ENCODE data around the gene RALGAPA2. TPM values are rescaled to one million over a fixed set of nuclear protein-coding genes. Genes with fewer than 3 reads are reported as not detected.

The RALGAPA2 gene
- polyA plus RNA-seq, 1 donor from 2014 or later, result 21.8 TPM

- Histone ChIP-seq H3K27ac (ENCODE audit: low read length) (no peak overlapping the region), H3K4me3 (ENCODE audit: low read length) (no peak overlapping the region), H3K4me2 (ENCODE audit: low read length) (no peak overlapping the region), H4K20me1 (ENCODE audit: insufficient read depth) (no peaks in the 10 kb centered on the region), H3K79me2 (replicated peaks; ENCODE audit: insufficient read depth, low read length) (no peaks in the 10 kb centered on the region), H3K9ac (ENCODE audit: low read length) (no peak overlapping the region), H2AFZ (ENCODE audit: low read depth, low read length) (no peak overlapping the region), H3K27me3 (ENCODE audit: insufficient read depth, low read depth, low read length) (no peaks in the 10 kb centered on the region), H3K36me3 (ENCODE audit: insufficient read depth, low read length) (peaks cover 4% of the 10 kb centered on the region), H3F3A (ENCODE audit: insufficient read depth, low read length, poor library complexity, severe bottlenecking) (no peaks in the 10 kb centered on the region), H3K9me2 (ENCODE audit: insufficient read depth, low read length) (no peaks in the 10 kb centered on the region), H3K9me3 (ENCODE audit: low read length) (no peaks in the 10 kb centered on the region)
- no peak for TF ChIP-seq RAD21 (conservative IDR thresholded peaks at IDR 0.05)
- no peak for TF ChIP-seq POLR2AphosphoS5 (IDR thresholded peaks at IDR 0.05)
- TF ChIP-seq REST (IDR thresholded peaks at IDR 0.05; ENCODE audit: borderline replicate concordance), result no peak
- TF ChIP-seq MXI1 (conservative IDR thresholded peaks at IDR 0.05; ENCODE audit: poor library complexity, severe bottlenecking), result no peak
- TF ChIP-seq SMC3 (conservative IDR thresholded peaks at IDR 0.05; ENCODE audit: poor library complexity), result no peak
- no peak for TF ChIP-seq EP300 (conservative IDR thresholded peaks at IDR 0.05; ENCODE audit: poor library complexity, severe bottlenecking)
Measured at GRCh38 chr20:20462185-20462584, 250.3 kb downstream of the RALGAPA2 start.

GRCh38 chr20:20461551-20461950 lies 250.9 kb downstream of the RALGAPA2 start:
- H2AFZ ChIP-seq (ENCODE audit: low read depth, low read length), result no peak overlapping the region
- H3K9me3 ChIP-seq (ENCODE audit: low read length), result no peaks in the 10 kb centered on the region
- no peaks in the 10 kb centered on the region for H3K9me2 ChIP-seq (ENCODE audit: insufficient read depth, low read length)
- no peaks in the 10 kb centered on the region for H3K79me2 ChIP-seq (replicated peaks; ENCODE audit: insufficient read depth, low read length)
- no peaks in the 10 kb centered on the region for H3F3A ChIP-seq (ENCODE audit: insufficient read depth, low read length, poor library complexity, severe bottlenecking)
- H3K27ac ChIP-seq (ENCODE audit: low read length), result no peak overlapping the region
- H3K27me3 ChIP-seq (ENCODE audit: insufficient read depth, low read depth, low read length), result no peaks in the 10 kb centered on the region
- no peak overlapping the region for H3K9ac ChIP-seq (ENCODE audit: low read length)
- TF ChIP-seq EZH2 (IDR thresholded peaks at IDR 0.05; ENCODE audit: borderline replicate concordance, insufficient read depth, low read length, poor library complexity, severe bottlenecking), result no peak
- TF ChIP-seq REST (IDR thresholded peaks at IDR 0.05; ENCODE audit: borderline replicate concordance), result no peak
- no peak for TF ChIP-seq RAD21 (conservative IDR thresholded peaks at IDR 0.05)
- no peak for TF ChIP-seq EP300 (conservative IDR thresholded peaks at IDR 0.05; ENCODE audit: poor library complexity, severe bottlenecking)
- TF ChIP-seq TAF1 (IDR thresholded peaks at IDR 0.05; ENCODE audit: low read depth), result no peak
- no peak for TF ChIP-seq MXI1 (conservative IDR thresholded peaks at IDR 0.05; ENCODE audit: poor library complexity, severe bottlenecking)
- no peak for TF ChIP-seq CTCF (IDR thresholded peaks at IDR 0.05; ENCODE audit: poor library complexity, severe bottlenecking)
- TF ChIP-seq POLR2AphosphoS5 (IDR thresholded peaks at IDR 0.05), result no peak
- no peak overlapping the region for H3K4me3 ChIP-seq (ENCODE audit: low read length)
- no peak overlapping the region for H3K4me2 ChIP-seq (ENCODE audit: low read length)
- peaks cover 4% of the 10 kb centered on the region for H3K36me3 ChIP-seq (ENCODE audit: insufficient read depth, low read length)
- no peaks in the 10 kb centered on the region for H4K20me1 ChIP-seq (ENCODE audit: insufficient read depth)

All from neural cell (in vitro differentiated cells).